H1 (cell line): ENCODE data around the gene ADPRHL1. TPM values are rescaled to one million over a fixed set of nuclear protein-coding genes. Genes with fewer than 3 reads are reported as not detected.

Source experiments
- CBX8 ChIP-seq: fragments of 300-800, 300-1000 bp; sonication (generic); IDR thresholded peaks from 2 replicates; pipeline ENCODE4 v1.7.1; 2016; ENCODE audit warnings: low read depth, low read length, borderline replicate concordance
- CHD2 ChIP-seq: IDR thresholded peaks from 2 replicates; pipeline ENCODE4 v1.6.1; 2012; ENCODE audit warnings: low read length, improper control_type of control experiment
- GABPA ChIP-seq: IDR thresholded peaks from 2 replicates; pipeline ENCODE4 v1.6.1; 2011; ENCODE audit warnings: mild to moderate bottlenecking, low read length, moderate library complexity, borderline replicate concordance; ENCODE audit not compliant: insufficient read depth
- JUND ChIP-seq: IDR thresholded peaks from 2 replicates; pipeline ENCODE4 v1.6.1; 2011; ENCODE audit warnings: mild to moderate bottlenecking, improper control_type of control experiment, low read length
- KDM1A ChIP-seq: fragments of 200-600, 300-600 bp; sonication (generic); IDR thresholded peaks from 2 replicates; pipeline ENCODE4 v1.7.1; 2016; ENCODE audit warnings: mild to moderate bottlenecking, low read length, borderline replicate concordance
- YY1 ChIP-seq: IDR thresholded peaks from 2 replicates; pipeline ENCODE4 v1.6.1; 2011; ENCODE audit warnings: low read depth, mild to moderate bottlenecking, low read length
- polyA plus RNA-seq, 7 experiments: library from polyadenylated mRNA; depleted of rRNA in 3 of 7; stranded (reverse) in 5 of 7; unstranded in 2 of 7; fragments of >200 nt in 5 of 7; fragments of 200-250 nt in 2 of 7; gene quantifications; 1 replicate in 5 of 7; 2 replicates in 1 of 7; 4 replicates in 1 of 7; pipeline versions ENCODE4 v1.2.1 to v1.2.3, GENCODE V29; 2011 to 2013; ENCODE audit warnings: missing spikeins in 2 of 7, mixed read lengths in 2 of 7
- total RNA-seq: library from RNA; stranded (reverse); fragmentation: NEBNext Ultra II Directional; extraction: Animal tissue kit (Norgen Biotek cat#: 25700); gene quantifications from 2 replicates; pipeline ENCODE4 v1.2.1, GENCODE V29; 2021

Gene ADPRHL1
- total and polyA plus RNA-seq, 2 of the 8 experiments (the other 6 are each of a cell fraction or from before 2014, with no cell fraction given): 0.74 to 1.7 TPM

GRCh38 chr13:113393563-113394338 is 59.5 kb downstream of the ADPRHL1 start (continued):
- TF ChIP-seq YY1 (peak; percentile 32; the same call in 1 of the 2 replicates), CBX8 (no peak), CHD2 (0 out of 2 replicates have a peak, but pooled peaks have one; percentile 14), KDM1A (no peak), JUND (0 out of 2 replicates have a peak, but pooled peaks have one; percentile 25), GABPA (peak; percentile 68; the same call in 1 of the 2 replicates)
